ENCODE results near the gene ZNF568.
A peak's percentile ranks its signal among the peaks of the same experiment; 100 is the strongest.

Gene ZNF568

GRCh38 chr19:36999313-36999712, 83.2 kb downstream of the ZNF568 start:
- no peak for DNase-seq (ENCODE audit: low read depth)

GRCh38 chr19:37007587-37008220, 91.6 kb downstream of the ZNF568 start:
- peak; percentile 7 for DNase-seq (ENCODE audit: low read depth)

DNA sequence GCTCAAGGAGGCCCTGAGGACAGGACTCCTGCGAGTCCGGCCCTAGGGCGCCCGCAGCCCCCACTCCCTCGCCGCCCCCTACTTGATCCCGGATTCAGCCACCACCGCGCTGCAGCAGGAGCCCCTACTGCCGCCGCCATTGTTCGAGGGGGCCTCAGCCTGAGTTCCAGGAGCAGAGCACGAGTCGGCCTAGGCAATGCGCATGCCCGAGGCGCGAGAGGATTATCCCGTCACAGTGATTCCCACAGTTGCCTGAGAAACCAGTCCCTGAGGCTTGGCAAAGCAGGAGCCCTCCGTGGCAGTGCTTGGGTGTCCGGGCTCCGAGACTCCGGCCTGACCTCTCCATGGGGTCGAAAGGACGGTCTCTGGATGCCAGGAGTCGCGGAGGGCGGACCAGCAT, 93.7 kb downstream of the ZNF568 start:
- no peak for DNase-seq (ENCODE audit: low read depth)

- DNase-seq (ENCODE audit: low read depth) = no peak
Measured at GRCh38 chr19:37012093-37012745, 96.1 kb downstream of the ZNF568 start.

GRCh38 chr19:37014456-37014855, 98.3 kb downstream of the ZNF568 start:
- DNase-seq (ENCODE audit: low read depth) = no peak

DNA sequence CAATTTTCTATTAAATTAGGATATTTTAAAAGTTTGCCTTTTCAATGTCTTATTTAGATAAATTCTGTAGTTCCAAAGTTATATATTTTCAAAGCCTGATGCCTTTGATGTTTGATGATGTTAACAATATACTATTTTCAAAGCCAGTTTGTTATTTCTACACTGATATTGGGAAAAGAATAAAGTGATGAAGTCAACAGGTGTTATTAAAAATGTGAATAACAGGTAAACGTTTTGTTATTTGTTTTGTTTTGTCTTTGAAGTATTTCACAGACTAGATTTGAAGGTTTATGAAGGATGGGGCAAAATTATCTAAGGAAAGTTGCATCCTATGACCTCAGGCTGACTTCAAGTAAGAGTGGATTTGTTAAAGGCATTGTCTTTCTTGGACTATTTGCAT, 129.0 kb downstream of the ZNF568 start:
- DNase-seq (ENCODE audit: low read depth) = no peak

Data from activated T-helper 1 cell treated with Interleukin-2 at 50 U/mL for 16 hours (primary cell).